NB4 (cell line): ENCODE data around the gene ZC3HAV1L.

ENCODE experiments used
- CTCF ChIP-seq: IDR thresholded peaks from one replicate; pipeline ENCODE4 v1.5.1; 2012; ENCODE audit warnings: low read depth, low read length
- MAX ChIP-seq: IDR thresholded peaks from 2 replicates; pipeline ENCODE4 v1.6.1; 2011; ENCODE audit warnings: low read depth, low read length
- MYC ChIP-seq: IDR thresholded peaks from 2 replicates; pipeline ENCODE4 v1.6.1; 2011; ENCODE audit warnings: low read depth, low read length
- POLR2A ChIP-seq: IDR thresholded peaks from 2 replicates; pipeline ENCODE4 v1.6.1; 2011; ENCODE audit warnings: mild to moderate bottlenecking; ENCODE audit not compliant: insufficient read length; ENCODE audit errors: extremely low read depth

GRCh38 chr7:139071680-139072079 lies 35.8 kb upstream of the ZC3HAV1L start:
- no peak for TF ChIP-seq CTCF
- TF ChIP-seq MAX = no peak
- no peak for TF ChIP-seq POLR2A
- no peak for TF ChIP-seq MYC
